Ammon's horn (tissue), 1 donor: ENCODE measurements around the gene SDR42E1.

Experiments
- DNase-seq: peaks from one replicate; pipeline ENCODE4 v3.0.0-alpha.2; 2016; ENCODE audit warnings: low spot score

Gene SDR42E1

GRCh38 chr16:82011199-82011641 is at the start of gene SDR42E1:
Gene SDR42E1, minus strand, starts transcription at chr16:82011470. Its CDS starts 10,612 bp downstream, at chr16:82000858.
- no peak for DNase-seq

GRCh38 chr16:82059983-82060421 is 48.7 kb upstream of the SDR42E1 start:
- DNase-seq: no peak

GRCh38 chr16:82059161-82059982 is 48.1 kb upstream of the SDR42E1 start:
- no peak for DNase-seq

GRCh38 chr16:82056550-82056896 is 45.3 kb upstream of the SDR42E1 start:
- no peak for DNase-seq

GRCh38 chr16:82055728-82056549 is 44.7 kb upstream of the SDR42E1 start:
- no peak for DNase-seq

GRCh38 chr16:82055117-82055516 is 43.8 kb upstream of the SDR42E1 start:
- no peak for DNase-seq

- DNase-seq: no peak
Measured at GRCh38 chr16:82051656-82052055, 40.4 kb upstream of the SDR42E1 start.

GRCh38 chr16:82050909-82051357 is 39.7 kb upstream of the SDR42E1 start:
- DNase-seq: no peak

- no peak for DNase-seq
Measured at GRCh38 chr16:82050506-82050905, 39.2 kb upstream of the SDR42E1 start.

- DNase-seq: no peak
Measured at GRCh38 chr16:82049484-82049883, 38.2 kb upstream of the SDR42E1 start.

GRCh38 chr16:82047787-82048186 is 36.5 kb upstream of the SDR42E1 start:
- DNase-seq: no peak

GRCh38 chr16:82047374-82047773 is 36.1 kb upstream of the SDR42E1 start:
- DNase-seq: no peak

GRCh38 chr16:82046941-82047340 is 35.7 kb upstream of the SDR42E1 start:
- no peak for DNase-seq

- DNase-seq: no peak
Measured at GRCh38 chr16:82046541-82046940, 35.3 kb upstream of the SDR42E1 start.

GRCh38 chr16:82045465-82045864 is 34.2 kb upstream of the SDR42E1 start:
- no peak for DNase-seq

GRCh38 chr16:82044585-82044911 is 33.3 kb upstream of the SDR42E1 start:
- no peak for DNase-seq

GRCh38 chr16:82043680-82044584 is 32.7 kb upstream of the SDR42E1 start:
- no peak for DNase-seq

GRCh38 chr16:82042846-82043245 is 31.6 kb upstream of the SDR42E1 start:
- no peak for DNase-seq

- no peak for DNase-seq
Measured at GRCh38 chr16:82042144-82042543, 30.9 kb upstream of the SDR42E1 start.

- DNase-seq: no peak
Measured at GRCh38 chr16:82041542-82041941, 30.3 kb upstream of the SDR42E1 start.

GRCh38 chr16:82040296-82040695 is 29.0 kb upstream of the SDR42E1 start:
- no peak for DNase-seq

GRCh38 chr16:82037666-82038065 is 26.4 kb upstream of the SDR42E1 start:
- no peak for DNase-seq
